CD14-positive monocyte (primary cell): Measurements from ENCODE around the gene MED8. TPM values are rescaled to one million over a fixed set of nuclear protein-coding genes. Genes with fewer than 3 reads are reported as not detected.

Experiments
- DNase-seq, 3 donors: peaks; one replicate each; pipeline ENCODE4 v3.0.0-alpha.2; 2011 to 2022
- H2AFZ ChIP-seq: 2 replicates; pipeline ENCODE4 v1.6.0; 2012; ENCODE audit warnings: mild to moderate bottlenecking, low read depth, low read length, inconsistent platforms; ENCODE audit not compliant: insufficient read depth, poor library complexity, severe bottlenecking
- H3K27ac ChIP-seq, 2 donors: 1 replicate in 1 of 2; 2 replicates in 1 of 2; pipeline ENCODE4 v1.5.1; 2012 to 2013; ENCODE audit warnings: low read length in 2 of 2, control low read depth in 1 of 2, inconsistent platforms in 1 of 2, low read depth in 1 of 2, mild to moderate bottlenecking in 1 of 2
- H3K27me3 ChIP-seq, 2 donors: one replicate each; pipeline versions ENCODE4 v1.6.0 to v1.6.1; 2011 to 2013; ENCODE audit warnings: low read length in 2 of 2; ENCODE audit not compliant: control insufficient read depth in 2 of 2, insufficient read depth in 2 of 2
- H3K36me3 ChIP-seq, 2 donors: replicated peaks in 1 of 2; 1 replicate in 1 of 2; 2 replicates in 1 of 2; pipeline versions ENCODE4 v1.5.1 to v1.6.1; 2012 to 2013; ENCODE audit warnings: low read length in 2 of 2, control low read depth in 1 of 2, inconsistent platforms in 1 of 2, mild to moderate bottlenecking in 1 of 2; ENCODE audit not compliant: insufficient read depth in 2 of 2, control insufficient read depth in 1 of 2
- H3K4me1 ChIP-seq, 2 donors: 1 replicate in 1 of 2; 2 replicates in 1 of 2; pipeline versions ENCODE4 v1.5.1 to v1.6.1; 2012 to 2013; ENCODE audit warnings: low read length in 2 of 2, control low read depth in 1 of 2, inconsistent platforms in 1 of 2, mild to moderate bottlenecking in 1 of 2, moderate library complexity in 1 of 2; ENCODE audit not compliant: insufficient read depth in 2 of 2, control insufficient read depth in 1 of 2
- H3K4me2 ChIP-seq: replicated peaks from 2 replicates; pipeline ENCODE3; 2012; ENCODE audit warnings: low read length, moderate library complexity, mild to moderate bottlenecking; ENCODE audit not compliant: poor library complexity, severe bottlenecking; ENCODE audit errors: extremely low read depth
- H3K4me3 ChIP-seq, 3 experiments: fragments of 200-600 bp in 1 of 3; sonication (generic) in 1 of 3; replicated peaks in 1 of 3; 1 replicate in 2 of 3; 2 replicates in 1 of 3; pipeline ENCODE4 v1.5.1; 2011 to 2013; ENCODE audit warnings: low read length in 3 of 3, mild to moderate bottlenecking in 3 of 3, control low read depth in 2 of 3, low read depth in 2 of 3, inconsistent platforms in 1 of 3, moderate library complexity in 1 of 3
- H3K79me2 ChIP-seq: 2 replicates; pipeline ENCODE4 v1.6.0; 2012; ENCODE audit warnings: mild to moderate bottlenecking, control low read depth, inconsistent platforms, low read length, moderate library complexity; ENCODE audit not compliant: insufficient read depth
- H3K9ac ChIP-seq: 2 replicates; pipeline ENCODE4 v1.6.0; 2017; ENCODE audit warnings: low read length, mild to moderate bottlenecking; ENCODE audit not compliant: insufficient read depth, poor library complexity, severe bottlenecking
- H3K9me3 ChIP-seq, 2 donors: replicated peaks in 1 of 2; 1 replicate in 1 of 2; 2 replicates in 1 of 2; pipeline versions ENCODE4 v1.5.1 to v1.6.1; 2012 to 2013; ENCODE audit warnings: low read length in 2 of 2, control low read depth in 1 of 2; ENCODE audit not compliant: control insufficient read depth in 1 of 2, insufficient read depth in 1 of 2
- H4K20me1 ChIP-seq: 2 replicates; pipeline ENCODE4 v1.6.0; 2012; ENCODE audit warnings: mild to moderate bottlenecking, low read length, control low read depth, moderate library complexity; ENCODE audit not compliant: insufficient read depth
- H3K27ac Mint-ChIP-seq, 7 donors: one replicate each; pipeline ENCODE4 v1.8.0; 2020; ENCODE audit warnings: mild to moderate bottlenecking in 7 of 7, mixed read lengths in 7 of 7, moderate library complexity in 6 of 7, inconsistent platforms in 2 of 7
- H3K27me3 Mint-ChIP-seq, 3 donors: one replicate each; pipeline ENCODE4 v1.8.0; 2021 to 2022; ENCODE audit warnings: low read depth in 3 of 3, mild to moderate bottlenecking in 3 of 3, mixed read lengths in 3 of 3, moderate library complexity in 3 of 3, inconsistent platforms in 1 of 3
- H3K36me3 Mint-ChIP-seq, 2 donors: one replicate each; pipeline ENCODE4 v1.8.0; 2020; ENCODE audit warnings: mixed read lengths in 2 of 2, inconsistent platforms in 1 of 2, mild to moderate bottlenecking in 1 of 2
- H3K4me1 Mint-ChIP-seq: one replicate; pipeline ENCODE4 v1.8.0; 2020; ENCODE audit warnings: mild to moderate bottlenecking, mixed read lengths
- H3K4me3 Mint-ChIP-seq, 2 donors: one replicate each; pipeline ENCODE4 v1.8.0; 2020; ENCODE audit warnings: mild to moderate bottlenecking in 2 of 2, mixed read lengths in 2 of 2, moderate library complexity in 1 of 2
- H3K9me3 Mint-ChIP-seq, 7 donors: one replicate each; pipeline ENCODE4 v1.8.0; 2020 to 2022; ENCODE audit warnings: mixed read lengths in 7 of 7, mild to moderate bottlenecking in 6 of 7, moderate library complexity in 6 of 7, inconsistent platforms in 2 of 7
- WGBS: methylation state at CpG from one replicate; pipeline ENCODE4 v1.1.5; 2013; ENCODE audit warnings: missing lambda C conversion rate; ENCODE audit not compliant: insufficient coverage; 5-methylcytosine and 5-hydroxymethylcytosine counted together
- intact Hi-C, 2 donors: fragments of 100-400 bp; cut with micrococcal nuclease; formaldehyde crosslinking; loops; one replicate each; pipeline versions ENCODE4 v1.15.0 to v1.15.1; 2023
- polyA plus RNA-seq, 3 donors: library from polyadenylated mRNA; depleted of rRNA in 1 of 3; unstranded in 2 of 3; stranded (reverse) in 1 of 3; fragments of 300-500 nt in 2 of 3; fragments of >200 nt in 1 of 3; fragmentation: Illumina TruSeq in 2 of 3; gene quantifications; 1 replicate in 2 of 3; 2 replicates in 1 of 3; pipeline ENCODE4 v1.2.3, GENCODE V29; 2012 to 2021
- TF ChIP-seq, protein P1 (sequence below): fragments of 200-600 bp; IDR thresholded peaks from one replicate; pipeline ENCODE4 v1.8.0; 2022; ENCODE audit warnings: antibody characterized with exemption, mild to moderate bottlenecking

MED8 gene
- polyA plus RNA-seq, 3 donors, result 16.6 to 41.8 (median 40.7) TPM

DNA sequence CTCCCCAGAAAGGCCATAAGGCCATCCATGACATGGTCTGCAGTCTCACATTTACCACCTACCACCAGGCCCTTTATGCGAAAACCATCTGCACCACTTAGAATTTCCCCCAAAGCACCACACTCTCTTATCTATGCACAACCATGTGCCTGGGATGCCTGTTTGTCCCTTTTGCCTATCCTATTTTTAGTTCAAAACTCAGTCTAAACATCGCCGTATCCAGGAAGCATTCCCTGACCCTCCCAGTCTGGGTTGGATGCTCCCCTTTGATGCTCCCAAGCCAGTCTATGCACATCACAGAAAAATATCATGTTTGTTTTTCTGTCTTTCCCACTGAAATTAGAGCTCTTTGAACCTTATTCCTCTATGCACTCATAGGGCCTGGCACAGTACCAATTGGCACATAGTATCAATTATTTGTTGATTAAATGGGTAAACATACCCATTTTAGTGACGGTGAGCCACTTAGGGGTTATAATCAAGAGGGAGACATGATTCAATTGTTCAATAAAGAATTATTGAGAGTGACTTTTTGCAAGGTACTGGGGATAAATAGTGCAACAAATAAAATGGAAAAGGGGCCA, 45.2 kb downstream of the MED8 start:
- TF ChIP-seq, protein P1, sequence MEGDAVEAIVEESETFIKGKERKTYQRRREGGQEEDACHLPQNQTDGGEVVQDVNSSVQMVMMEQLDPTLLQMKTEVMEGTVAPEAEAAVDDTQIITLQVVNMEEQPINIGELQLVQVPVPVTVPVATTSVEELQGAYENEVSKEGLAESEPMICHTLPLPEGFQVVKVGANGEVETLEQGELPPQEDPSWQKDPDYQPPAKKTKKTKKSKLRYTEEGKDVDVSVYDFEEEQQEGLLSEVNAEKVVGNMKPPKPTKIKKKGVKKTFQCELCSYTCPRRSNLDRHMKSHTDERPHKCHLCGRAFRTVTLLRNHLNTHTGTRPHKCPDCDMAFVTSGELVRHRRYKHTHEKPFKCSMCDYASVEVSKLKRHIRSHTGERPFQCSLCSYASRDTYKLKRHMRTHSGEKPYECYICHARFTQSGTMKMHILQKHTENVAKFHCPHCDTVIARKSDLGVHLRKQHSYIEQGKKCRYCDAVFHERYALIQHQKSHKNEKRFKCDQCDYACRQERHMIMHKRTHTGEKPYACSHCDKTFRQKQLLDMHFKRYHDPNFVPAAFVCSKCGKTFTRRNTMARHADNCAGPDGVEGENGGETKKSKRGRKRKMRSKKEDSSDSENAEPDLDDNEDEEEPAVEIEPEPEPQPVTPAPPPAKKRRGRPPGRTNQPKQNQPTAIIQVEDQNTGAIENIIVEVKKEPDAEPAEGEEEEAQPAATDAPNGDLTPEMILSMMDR, result no peak
- Histone ChIP-seq H3K4me2 (no peak overlapping the region), H3K79me2 (no peaks in the 10 kb centered on the region), H2AFZ (no peak overlapping the region), H3K4me1 (no peaks in the 10 kb centered on the region), H3K4me3 (no peak overlapping the region), H3K27ac (no peak overlapping the region), H3K36me3 (no peaks in the 10 kb centered on the region), H3K9me3 (no peaks in the 10 kb centered on the region), H3K27me3 (no peaks in the 10 kb centered on the region), H3K9ac (no peak overlapping the region), H4K20me1 (no peaks in the 10 kb centered on the region)
- no peaks in the 10 kb centered on the region for H3K36me3 Mint-ChIP-seq
- H3K27ac Mint-ChIP-seq, result no peak overlapping the region
- no peak for DNase-seq
- peaks cover 5% of the 10 kb centered on the region for H3K4me1 Mint-ChIP-seq
- 97% methylated on average over 4 of the region's 4 CpGs for WGBS
- H3K27me3 Mint-ChIP-seq, result peaks cover 0 to 4% (median 2%) of the 10 kb centered on the region in 3 donors
- intact Hi-C loops, result no loop called here
- H3K9me3 Mint-ChIP-seq, result peaks cover 0 to 2% (median 0%) of the 10 kb centered on the region in 7 donors
- no peak overlapping the region for H3K4me3 Mint-ChIP-seq

DNA sequence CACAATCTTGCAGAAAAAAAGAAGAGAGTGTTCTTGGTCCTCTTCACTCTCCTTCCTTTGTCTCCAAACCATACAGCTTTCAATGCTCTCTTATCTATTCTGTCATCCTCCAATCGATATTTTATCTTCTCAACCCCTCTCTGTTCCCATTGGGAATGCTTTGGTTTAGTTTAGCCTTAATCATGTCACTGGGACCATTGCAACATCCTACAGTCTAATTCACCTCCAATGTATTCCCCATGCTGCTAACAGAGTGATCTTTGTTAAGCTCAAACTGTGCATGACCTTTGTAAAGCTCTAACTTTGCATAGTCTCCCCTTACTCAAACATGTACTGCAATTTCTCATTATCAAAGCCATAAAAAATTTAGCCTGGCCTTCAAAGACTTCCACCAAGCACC, 49.0 kb downstream of the MED8 start:
- Histone ChIP-seq H3K4me1 (no peaks in the 10 kb centered on the region), H3K4me3 (no peak overlapping the region), H4K20me1 (no peaks in the 10 kb centered on the region), H3K36me3 (no peaks in the 10 kb centered on the region), H3K27me3 (no peaks in the 10 kb centered on the region), H3K4me2 (no peak overlapping the region), H2AFZ (no peak overlapping the region), H3K27ac (no peak overlapping the region), H3K9ac (no peak overlapping the region), H3K9me3 (no peaks in the 10 kb centered on the region), H3K79me2 (no peaks in the 10 kb centered on the region)
- peaks cover 0 to 2% (median 0%) of the 10 kb centered on the region in 7 donors for H3K9me3 Mint-ChIP-seq
- no peak overlapping the region for H3K4me3 Mint-ChIP-seq
- no peak for DNase-seq
- peaks cover 3% of the 10 kb centered on the region for H3K4me1 Mint-ChIP-seq
- no peaks in the 10 kb centered on the region for H3K36me3 Mint-ChIP-seq
- no CpG with 5 or more reads among the region's 1 CpG for WGBS
- TF ChIP-seq, protein P1, result no peak
- peaks cover 0 to 3% (median 0%) of the 10 kb centered on the region in 3 donors for H3K27me3 Mint-ChIP-seq
- no peak overlapping the region for H3K27ac Mint-ChIP-seq
- intact Hi-C loops, result no loop called here
